Measurements from ENCODE around the gene MPV17L.
A peak's percentile ranks its signal among the peaks of the same experiment; 100 is the strongest.
"Not testable (repeated sequence)": the region's sequence is repeated elsewhere in the genome, so short reads cannot be mapped to it uniquely, and the experiment has no call there.

The MPV17L gene

DNA sequence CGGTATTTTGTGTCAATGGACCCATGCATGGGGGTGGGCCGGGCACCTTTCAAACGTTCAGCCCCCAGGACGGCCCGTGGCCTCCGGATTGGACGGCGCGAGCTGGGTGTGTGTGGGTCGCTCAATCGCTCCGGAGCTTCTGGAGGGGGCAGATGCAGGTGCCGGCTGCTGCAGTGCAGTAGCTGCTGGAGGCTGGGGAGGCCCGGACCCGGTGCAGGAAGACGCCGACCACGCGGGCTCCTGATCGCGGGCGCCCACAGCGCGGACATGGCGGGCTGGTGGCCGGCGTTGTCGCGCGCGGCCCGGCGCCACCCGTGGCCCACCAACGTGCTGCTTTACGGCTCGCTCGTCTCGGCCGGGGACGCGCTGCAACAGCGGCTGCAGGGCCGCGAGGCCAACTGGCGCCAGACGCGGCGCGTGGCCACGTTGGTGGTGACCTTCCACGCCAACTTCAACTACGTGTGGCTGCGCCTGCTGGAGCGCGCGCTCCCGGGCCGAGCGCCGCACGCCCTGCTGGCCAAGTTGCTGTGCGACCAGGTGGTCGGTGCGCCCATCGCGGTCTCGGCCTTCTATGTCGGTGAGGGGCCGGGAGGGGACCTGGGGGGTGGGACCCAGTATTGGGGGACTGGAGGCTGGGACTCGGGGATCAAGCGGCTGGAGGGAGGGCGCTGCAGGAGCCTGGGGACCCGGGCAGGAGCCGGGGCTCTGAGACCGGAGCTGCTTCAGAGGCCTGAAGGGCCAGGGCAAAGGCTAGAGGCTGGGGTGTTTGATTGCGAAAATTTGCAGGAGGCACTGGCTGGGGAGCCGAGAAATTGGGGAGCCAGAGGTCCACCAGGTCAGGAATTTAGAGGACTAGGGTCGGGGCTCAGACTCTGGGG lies at the start of gene MPV17L:
Gene MPV17L (plus strand): TSS at position 124 of the 878 bp plus-strand sequence. CDS start 144 bp downstream, at position 268.
- DNase-seq (ENCODE audit: low read depth in 3 of 3) = peak in 1 of 3 experiments; percentile 1

DNA sequence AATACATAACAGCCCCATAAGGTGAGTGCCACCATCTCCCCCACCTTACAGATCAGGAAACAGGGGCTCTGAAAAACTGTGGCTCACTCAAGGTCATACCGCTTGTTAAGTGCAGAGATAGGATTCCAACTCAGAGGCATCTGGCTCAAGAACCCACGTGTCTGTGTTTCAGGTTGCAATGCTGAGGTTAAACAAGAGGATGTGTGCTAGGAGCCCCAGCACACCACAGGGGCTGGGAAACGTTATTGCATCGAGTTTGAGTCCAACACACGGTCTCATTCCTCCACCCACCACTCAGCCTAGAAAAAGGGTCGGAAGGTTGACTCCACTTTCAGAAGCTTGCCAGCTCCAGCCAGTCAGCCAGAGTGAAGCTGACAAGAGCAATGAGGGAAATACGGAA lies 46.8 kb upstream of the MPV17L start:
- not testable (repeated sequence) for DNase-seq (ENCODE audit: low read depth in 3 of 3)

GRCh38 chr16:15351251-15351650 lies 44.3 kb upstream of the MPV17L start:
- not testable (repeated sequence) for DNase-seq (ENCODE audit: low read depth in 3 of 3)

DNA sequence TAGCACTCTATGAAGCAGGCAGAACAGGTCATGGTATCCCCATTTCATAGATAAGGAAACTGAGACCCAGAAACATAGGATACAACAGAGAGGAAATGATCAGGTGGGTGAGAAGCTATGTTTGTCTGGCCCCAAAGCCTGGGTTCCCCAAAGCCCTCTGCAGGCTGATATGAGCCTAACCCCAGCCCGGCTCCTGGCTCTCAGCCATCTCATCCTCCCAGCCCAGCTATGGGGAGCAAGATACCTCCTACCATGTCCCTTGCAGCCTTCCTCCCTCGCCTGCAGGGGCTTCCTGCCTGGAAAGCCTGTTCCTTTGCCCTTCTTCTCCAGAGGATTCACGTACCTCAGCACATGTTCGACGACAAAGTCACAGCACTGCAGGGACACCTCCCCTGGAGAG lies 43.8 kb upstream of the MPV17L start:
- not testable (repeated sequence) for DNase-seq (ENCODE audit: low read depth in 3 of 3)

DNA sequence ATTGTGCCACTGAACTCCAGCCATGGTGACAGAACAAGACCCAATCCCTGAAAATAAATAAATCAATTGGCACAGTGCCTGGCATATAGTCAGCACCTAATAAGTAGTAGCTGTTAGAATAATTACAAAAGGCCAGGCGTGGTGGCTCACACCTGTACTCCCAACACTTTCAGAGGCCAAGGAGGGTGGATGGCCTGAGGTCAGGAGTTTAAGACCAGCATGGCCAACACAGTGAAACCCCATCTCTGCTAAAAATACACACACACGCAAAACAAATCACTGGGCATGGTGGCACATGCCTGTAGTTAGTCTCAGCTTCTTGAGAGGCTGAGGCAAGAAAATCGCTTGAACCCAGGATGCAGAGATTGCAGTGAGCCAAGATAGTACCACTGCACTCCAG lies 42.7 kb upstream of the MPV17L start:
- not testable (repeated sequence) for DNase-seq (ENCODE audit: low read depth in 3 of 3)

GRCh38 chr16:15354846-15355245 lies 40.7 kb upstream of the MPV17L start:
- not testable (repeated sequence) for DNase-seq (ENCODE audit: low read depth in 3 of 3)

GRCh38 chr16:15357495-15357894 lies 38.1 kb upstream of the MPV17L start:
- DNase-seq (ENCODE audit: low read depth in 3 of 3) = not testable (repeated sequence)

DNA sequence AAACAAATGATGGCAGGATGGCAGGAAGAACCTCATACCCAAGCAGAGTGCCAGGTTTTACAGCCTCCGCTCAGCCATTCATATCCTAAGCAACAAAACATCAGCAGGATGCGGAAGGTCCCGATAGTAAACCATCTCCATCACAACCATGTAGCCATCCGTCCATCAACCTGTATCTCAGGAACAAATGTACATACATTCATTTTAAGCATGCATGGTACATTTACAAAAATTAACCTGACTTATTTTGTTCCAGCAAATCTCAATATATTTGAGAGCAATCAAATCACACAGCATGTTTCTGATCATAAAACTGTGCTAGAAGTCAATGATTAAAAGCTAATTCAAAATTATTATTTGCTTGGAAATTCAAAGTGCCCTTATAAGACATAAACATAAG lies 17.4 kb upstream of the MPV17L start, which contains the start of gene NPIPA5:
Gene NPIPA5 (minus strand): TSS at position 101 of the 400 bp plus-strand sequence. CDS start 0 bp downstream, at position 101.
- DNase-seq (ENCODE audit: low read depth in 3 of 3) = not testable (repeated sequence)

DNA sequence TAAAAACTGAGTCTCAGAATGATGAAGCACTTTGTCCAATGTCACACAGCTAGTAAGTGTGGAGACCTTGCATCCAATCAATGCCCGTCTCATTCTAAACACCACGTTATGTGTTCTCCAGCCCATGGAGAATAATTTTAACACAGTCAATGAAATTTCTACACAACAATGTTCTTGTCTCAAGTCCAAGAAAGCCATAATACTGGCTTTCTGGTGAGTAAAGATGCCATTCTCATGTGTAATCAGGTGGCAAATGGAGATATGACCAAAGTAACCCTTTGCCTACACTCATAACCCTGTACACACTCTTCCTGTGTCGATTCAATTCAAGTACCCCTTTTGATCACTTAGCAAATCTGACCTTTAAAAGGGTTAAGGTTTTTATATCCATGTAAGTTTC lies 12.7 kb upstream of the MPV17L start:
- not testable (repeated sequence) for DNase-seq (ENCODE audit: low read depth in 3 of 3)

DNA sequence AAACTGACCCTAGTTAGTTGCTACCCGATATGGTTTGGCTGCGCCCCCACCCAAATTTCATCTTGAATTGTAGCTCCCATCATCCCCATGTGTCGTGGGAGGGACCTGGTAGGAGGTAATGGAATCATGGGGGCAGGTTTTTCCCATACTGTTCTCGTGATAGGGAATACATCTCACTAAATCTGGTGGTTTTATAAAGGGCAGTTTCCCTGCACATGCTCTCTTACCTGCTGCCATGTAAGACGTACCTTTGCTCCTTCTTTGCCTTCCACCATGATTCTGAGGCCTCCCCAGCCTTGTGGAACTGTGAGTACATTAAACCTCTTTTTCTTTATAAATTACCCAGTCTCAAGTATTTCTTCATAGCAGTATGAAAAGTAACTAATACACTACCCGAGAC lies 7.5 kb upstream of the MPV17L start:
- DNase-seq (ENCODE audit: low read depth in 3 of 3) = not testable (repeated sequence)

- not testable (repeated sequence) for DNase-seq (ENCODE audit: low read depth in 3 of 3)
These were observed 5.6 kb upstream of the MPV17L start for GRCh38 chr16:15389916-15390315.

GRCh38 chr16:15393025-15393424 lies 2.5 kb upstream of the MPV17L start:
- DNase-seq (ENCODE audit: low read depth in 3 of 3) = not testable (repeated sequence)

DNA sequence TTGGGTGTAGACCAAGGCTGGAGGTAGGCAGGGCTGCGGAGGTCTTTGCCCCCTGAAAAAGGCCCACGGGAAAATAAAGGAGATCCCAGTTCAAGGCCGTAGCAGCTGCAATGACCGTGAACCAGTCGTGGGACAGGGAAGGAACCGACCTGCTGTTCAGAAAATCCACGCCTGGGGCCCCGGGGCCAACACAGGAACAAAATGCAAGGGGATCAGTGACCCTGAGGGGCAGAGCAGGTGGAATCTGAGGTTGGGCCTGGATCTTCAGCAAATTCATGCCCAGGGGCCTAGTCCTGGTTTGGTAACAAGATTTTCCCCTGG lies 915 bp downstream of the MPV17L start:
- DNase-seq (ENCODE audit: low read depth in 3 of 3) = not testable (repeated sequence)

GRCh38 chr16:15396948-15397594 lies 1.5 kb downstream of the MPV17L start:
- DNase-seq (ENCODE audit: low read depth in 3 of 3) = no peak

- DNase-seq (ENCODE audit: low read depth in 3 of 3) = no peak
These were observed 3.2 kb downstream of the MPV17L start for GRCh38 chr16:15398618-15399316.

GRCh38 chr16:15399317-15399716 lies 3.8 kb downstream of the MPV17L start:
- DNase-seq (ENCODE audit: low read depth in 3 of 3) = no peak

- DNase-seq (ENCODE audit: low read depth in 3 of 3) = not testable (repeated sequence)
These were observed 4.8 kb downstream of the MPV17L start for GRCh38 chr16:15400314-15400713.

- DNase-seq (ENCODE audit: low read depth in 3 of 3) = no peak
These were observed 6.4 kb downstream of the MPV17L start for GRCh38 chr16:15401972-15402371.

GRCh38 chr16:15403392-15403995 lies 7.9 kb downstream of the MPV17L start:
- DNase-seq (ENCODE audit: low read depth in 3 of 3) = no peak

- not testable (repeated sequence) for DNase-seq (ENCODE audit: low read depth in 3 of 3)
These were observed 8.5 kb downstream of the MPV17L start for GRCh38 chr16:15404091-15404490.

DNA sequence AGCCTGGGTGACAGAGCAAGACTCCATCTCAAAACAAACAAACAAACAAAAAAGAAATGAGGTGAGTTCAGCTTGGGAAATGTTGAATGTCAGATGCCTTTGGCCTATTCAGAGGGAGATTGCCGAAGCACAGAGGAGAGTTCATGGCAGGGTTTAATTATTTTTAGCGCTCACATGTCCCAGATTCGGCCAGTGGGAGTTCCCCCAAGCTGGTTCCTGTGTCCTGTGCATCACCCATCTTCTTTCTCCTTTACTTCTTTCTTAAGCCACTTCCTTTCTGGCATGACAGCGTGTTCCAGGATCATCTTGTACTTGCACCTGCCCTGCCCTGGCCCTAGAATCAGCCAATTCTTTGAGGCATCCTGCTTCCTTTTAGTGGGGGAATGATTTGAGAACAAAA lies 9.2 kb downstream of the MPV17L start:
- DNase-seq (ENCODE audit: low read depth in 3 of 3) = no peak

- not testable (repeated sequence) for DNase-seq (ENCODE audit: low read depth in 3 of 3)
These were observed 12.2 kb downstream of the MPV17L start for GRCh38 chr16:15407756-15408155.

Measured in stimulated activated CD4-positive, alpha-beta T cell treated with anti-CD3 and anti-CD28 coated beads, TNF-alpha, amount 100 ng/mL, for 24 hours (primary cell).